Prostate gland (tissue), 2 donors: ENCODE data around the gene IL20RB.

ENCODE experiments used
- CTCF ChIP-seq, 4 experiments: fragments of 200-600 bp in 2 of 4; fragments of 450-650 bp in 2 of 4; sonication (generic) in 2 of 4; IDR thresholded peaks; 1 replicate in 3 of 4; 2 replicates in 1 of 4; pipeline ENCODE4 v1.5.1; 2016 to 2019; ENCODE audit warnings: antibody characterized with exemption in 4 of 4, mild to moderate bottlenecking in 2 of 4, moderate library complexity in 2 of 4
- POLR2AphosphoS5 ChIP-seq: sonication (generic); formaldehyde crosslinking; IDR thresholded peaks from one replicate; pipeline ENCODE4 v1.6.1; 2017; ENCODE audit warnings: antibody characterized with exemption

GRCh38 chr3:136929977-136930670 lies 27.7 kb upstream of the IL20RB start:
- no peak for TF ChIP-seq CTCF (IDR thresholded peaks at IDR 0.05)
- peak; percentile 35 for TF ChIP-seq POLR2AphosphoS5
